Measurements from ENCODE around the gene FADS2.

Gene FADS2

DNA sequence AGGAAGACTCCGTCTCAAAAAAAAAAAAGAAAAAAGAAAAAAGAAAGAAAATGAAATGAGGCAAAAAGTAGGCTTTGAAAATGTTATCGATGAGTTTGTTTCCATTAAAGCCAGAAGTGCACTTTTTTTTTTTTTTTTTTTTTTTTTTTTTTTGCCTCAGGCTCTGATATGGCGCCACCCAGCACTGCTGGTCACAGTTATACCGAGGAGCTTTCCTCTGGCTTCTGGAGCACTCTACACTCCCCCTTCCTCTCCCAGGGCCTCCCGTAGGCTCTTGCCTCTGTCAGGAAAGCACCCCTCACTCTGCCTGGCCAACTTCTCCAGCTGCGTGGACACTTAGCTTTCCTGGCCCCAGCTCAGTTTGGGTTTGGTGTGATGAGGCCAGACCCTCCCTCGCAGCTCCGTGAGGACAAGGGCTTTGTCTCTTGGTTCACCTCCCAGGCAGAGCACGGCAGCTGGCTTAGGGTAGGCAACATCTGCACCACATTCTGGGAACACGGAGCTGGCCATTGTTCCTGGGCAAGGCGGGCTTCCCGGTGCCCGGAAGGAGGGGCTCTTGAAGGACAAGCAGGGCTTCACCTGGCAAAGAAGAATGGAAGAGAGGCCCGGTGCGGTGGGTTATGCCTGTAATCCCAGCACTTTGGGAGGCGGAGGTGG lies 16.9 kb downstream of the FADS2 start:
- no peak overlapping the region for H3K4me3 ChIP-seq (ENCODE audit: low read depth, low read length)

DNA sequence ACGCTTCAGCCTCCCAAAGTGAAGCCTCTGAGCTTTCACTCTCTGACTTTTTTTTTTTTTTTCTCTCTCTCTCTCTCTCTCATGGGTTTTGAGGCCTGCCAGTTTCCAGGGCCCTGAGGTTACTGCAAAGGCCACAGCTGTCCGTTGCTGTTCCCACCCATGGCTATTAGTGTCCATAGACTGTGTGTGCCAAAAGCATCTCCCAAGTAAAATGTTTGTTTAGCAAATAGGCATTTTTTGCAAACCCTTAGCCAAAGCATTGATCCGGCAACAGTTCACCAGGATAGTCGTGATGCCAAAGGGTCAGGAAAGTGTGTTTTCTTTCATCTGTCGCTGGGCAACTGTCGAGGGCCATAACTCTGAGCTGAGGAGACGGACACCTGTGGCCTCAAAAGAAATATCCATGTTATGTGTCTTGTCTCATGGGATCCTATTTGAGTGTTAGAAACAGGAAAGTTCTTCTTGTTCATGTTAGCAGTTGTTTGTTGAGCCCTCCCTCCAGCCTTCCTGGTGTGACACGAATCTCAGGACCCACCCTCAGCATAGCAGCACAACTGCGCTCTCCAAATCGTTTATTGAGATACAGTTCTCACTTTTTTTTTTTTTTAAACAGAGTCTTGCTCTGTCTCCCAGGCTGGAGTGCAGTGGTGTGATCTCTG lies 18.4 kb downstream of the FADS2 start:
- H3K4me3 ChIP-seq (ENCODE audit: low read depth, low read length) = no peak overlapping the region

DNA sequence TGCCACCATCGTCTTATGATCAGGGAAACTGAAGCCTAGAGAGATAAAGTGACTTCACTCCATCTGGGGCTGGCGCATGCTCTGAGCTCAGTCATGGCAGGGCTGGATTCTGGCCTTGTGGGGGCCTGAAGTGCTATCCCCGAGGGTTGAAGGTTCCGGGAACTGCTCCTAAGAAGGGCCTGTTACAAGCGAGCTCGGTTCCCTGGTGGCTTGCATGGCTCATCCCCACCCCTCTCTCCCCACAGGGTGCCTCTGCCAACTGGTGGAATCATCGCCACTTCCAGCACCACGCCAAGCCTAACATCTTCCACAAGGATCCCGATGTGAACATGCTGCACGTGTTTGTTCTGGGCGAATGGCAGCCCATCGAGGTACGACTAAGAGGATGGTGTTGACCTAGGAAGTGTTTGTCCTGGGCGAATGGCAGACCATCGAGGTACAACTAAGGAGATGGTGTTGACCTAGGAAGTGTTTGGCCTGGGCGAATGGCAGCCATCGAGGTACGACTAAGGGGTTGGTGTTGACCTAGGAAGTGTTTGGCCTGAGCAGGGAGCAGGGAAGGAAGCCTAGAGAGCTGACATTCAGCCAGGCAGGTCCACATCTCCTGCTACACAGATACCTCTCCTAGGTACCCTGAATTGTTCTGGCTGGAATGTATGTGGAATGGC lies 19.9 kb downstream of the FADS2 start:
- H3K4me3 ChIP-seq (ENCODE audit: low read depth, low read length) = no peak overlapping the region

DNA sequence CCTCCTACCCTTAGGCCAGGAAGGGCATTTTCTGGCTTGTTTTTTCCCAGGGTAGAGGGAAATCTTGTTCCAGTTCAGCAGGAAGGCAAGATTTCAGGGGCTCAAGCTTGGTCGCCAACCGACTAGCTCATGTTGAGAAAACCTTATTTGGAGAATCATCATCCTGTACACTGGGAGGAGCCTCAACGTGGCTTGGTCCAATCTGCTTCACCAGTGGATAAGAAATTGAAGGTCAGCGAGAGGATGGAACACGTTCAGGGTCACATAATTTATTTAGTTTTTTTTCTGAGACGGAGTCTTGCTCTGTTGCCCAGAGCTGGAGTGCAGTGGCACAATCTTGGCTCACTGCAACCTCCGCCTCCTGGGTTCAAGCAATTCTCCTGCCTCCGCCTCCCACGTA lies 20.5 kb downstream of the FADS2 start:
- no peak overlapping the region for H3K4me3 ChIP-seq (ENCODE audit: low read depth, low read length)

DNA sequence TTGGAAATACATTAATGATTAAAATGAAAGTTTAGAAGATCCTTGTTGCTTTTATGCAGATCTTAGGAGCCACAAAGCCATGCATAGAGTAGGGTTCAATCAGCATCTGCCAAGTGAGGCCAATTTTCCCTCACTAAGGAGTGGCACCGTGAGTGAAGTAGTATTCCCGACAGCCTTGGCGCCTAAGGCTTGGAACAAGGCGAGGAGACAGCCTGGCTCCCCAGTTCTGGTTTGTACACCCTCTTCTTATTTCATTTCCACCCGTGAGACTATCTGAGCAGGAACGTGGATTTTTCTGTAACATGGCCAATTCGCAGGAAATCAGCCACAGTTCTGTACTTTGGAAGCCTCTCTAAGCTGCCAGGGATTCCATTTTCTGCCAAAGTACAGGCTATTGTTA lies 22.6 kb downstream of the FADS2 start:
- H3K4me3 ChIP-seq (ENCODE audit: low read depth, low read length) = no peak overlapping the region

DNA sequence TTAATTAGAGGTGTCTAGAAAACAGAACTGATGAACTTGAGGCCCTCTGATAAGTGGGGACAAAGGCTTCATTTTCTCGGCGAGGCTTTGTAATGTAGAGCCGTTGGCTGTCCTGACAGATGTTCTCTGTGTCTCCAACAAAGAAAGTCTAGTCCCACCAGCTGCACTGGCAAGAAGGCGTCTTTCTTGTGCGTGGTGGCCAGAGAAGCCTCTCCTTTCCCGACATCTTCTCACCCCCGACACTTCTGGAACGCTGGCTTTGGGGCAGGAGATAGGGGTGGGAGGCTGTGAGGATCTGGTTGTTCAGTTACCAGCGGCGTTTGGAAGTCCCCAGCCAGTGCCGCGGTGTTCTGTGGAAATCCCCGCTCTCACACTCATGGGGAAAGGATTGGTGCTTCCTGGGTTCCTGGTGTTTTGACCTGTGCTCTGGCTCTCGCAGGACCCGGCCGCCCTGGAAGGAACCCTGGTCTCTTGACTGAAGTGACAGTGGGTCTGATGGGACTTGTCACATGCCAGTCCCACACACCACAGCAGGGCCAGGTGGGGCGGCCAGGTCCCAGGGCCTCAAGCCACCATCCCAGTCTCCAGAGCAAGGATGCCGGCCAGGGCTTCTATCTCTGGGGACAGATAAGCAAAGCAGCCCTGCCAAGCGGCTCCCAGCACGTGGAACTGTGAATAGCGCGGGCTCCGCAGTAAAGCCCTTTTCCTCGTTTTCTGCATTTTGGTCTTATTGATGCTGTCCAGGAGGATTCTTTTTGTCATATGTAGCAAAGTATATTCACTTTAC lies 23.2 kb downstream of the FADS2 start:
- no peak overlapping the region for H3K4me3 ChIP-seq (ENCODE audit: low read depth, low read length)

DNA sequence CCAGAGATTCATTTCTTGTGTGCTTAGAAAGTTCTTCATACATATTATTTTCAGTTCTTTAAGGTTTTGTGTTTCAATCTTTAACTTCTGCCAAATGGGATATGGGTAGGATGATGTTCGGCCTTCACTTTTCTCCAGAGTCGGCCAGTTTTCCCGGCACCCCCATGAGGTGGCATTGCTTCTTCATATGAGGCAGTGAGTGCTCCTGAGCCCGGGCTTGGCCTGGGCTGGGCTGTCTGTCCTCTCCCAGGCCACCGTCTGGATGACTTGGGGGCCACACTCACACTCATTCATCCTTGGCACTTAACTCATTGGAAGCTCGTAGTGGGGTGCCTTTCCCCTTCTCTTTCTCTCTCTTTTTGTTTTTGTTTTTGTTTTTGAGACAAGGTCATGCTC lies 23.8 kb downstream of the FADS2 start:
- H3K4me3 ChIP-seq (ENCODE audit: low read depth, low read length) = no peak overlapping the region

DNA sequence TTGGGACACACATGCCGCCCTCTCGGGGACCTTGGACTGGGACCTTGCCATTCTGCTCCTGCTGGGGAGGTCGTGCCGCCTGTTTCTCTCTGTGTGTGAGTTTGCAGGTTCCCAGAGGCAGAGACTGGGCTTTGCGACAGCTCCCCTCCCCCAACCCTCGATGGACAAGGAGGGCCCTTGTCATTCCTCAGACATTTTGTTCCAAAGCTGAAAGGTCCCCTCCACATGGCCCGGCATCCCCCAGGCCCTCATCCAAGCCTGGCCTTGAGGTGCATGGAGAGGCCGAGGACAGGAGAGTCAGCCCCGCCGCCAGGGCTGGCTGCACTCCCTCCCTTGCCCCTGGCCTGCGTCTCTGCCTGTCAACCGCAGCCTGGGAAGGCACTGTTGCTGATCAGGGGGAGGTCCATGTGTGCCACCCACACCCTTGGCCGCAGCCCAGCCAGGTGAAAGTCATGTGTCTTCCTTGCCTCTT lies 25.6 kb downstream of the FADS2 start:
- H3K4me3 ChIP-seq (ENCODE audit: low read depth, low read length) = no peak overlapping the region

DNA sequence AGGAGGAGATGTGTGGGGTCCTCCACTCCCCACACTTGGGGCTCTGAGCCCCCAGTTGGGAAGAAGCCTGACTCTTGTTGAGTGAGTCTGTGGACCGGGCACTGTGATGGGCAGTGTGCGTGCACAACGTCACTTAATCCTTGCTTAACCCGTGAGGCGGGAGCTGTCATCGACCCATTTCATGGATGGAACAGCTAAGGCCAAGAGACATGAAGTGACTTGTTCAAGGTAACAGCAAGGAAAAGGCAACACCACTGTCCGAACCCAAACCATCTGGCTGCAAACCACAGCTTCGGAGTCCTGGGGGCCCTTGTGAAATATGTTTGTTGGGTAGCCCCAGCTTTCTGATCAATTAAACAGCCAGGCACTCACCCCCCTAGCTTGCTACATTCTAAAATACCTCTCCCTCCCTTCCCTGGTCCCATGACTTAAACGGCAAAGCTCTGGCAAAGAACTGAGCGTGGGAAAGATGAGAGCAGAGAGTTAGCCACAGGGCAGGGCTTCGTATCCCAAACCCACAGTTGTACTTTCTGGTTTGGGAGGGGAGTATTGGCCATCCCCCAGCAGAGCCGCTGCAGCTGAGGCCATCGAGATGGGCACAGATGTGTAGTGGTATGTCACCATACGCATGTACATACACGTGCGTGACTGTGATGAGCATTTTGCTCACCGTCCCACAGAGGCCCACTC lies 26.3 kb downstream of the FADS2 start:
- no peak overlapping the region for H3K4me3 ChIP-seq (ENCODE audit: low read depth, low read length)

DNA sequence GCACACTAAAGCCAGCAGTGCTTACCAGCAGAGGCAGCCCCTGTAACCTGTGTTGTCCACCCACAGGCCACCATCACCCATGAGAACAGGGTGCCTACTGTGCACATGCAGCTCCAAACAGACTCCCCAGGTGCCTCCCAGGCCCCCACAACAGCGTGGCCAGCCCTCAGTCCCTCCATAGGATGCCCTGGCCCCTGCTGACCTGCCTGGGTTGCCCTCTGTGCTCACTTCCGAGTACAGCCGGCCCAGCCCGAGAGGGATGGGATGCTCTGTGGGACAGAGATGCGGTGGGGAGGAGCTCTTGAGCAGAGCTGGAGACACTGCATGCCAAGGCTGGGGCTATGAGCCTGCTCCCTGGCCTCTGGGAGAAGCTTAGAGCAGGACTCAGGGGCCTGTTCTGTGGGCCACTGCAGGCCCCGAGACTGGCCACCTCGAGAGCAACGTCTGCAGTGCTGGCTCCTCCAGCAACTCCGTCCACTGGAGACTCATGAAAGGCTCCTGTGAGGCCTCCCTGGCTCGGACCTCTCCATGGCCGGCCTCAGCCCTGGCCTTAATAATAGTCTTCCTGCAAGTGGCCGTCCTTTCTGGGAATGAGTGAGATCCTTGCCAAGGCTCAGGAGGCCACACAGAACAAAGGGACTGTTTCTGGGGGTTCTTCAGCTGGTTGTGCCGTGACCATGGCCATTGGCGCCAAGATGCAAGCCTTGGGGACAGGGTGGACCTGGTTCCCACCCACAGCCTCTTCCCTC lies 27.0 kb downstream of the FADS2 start:
- no peak overlapping the region for H3K4me3 ChIP-seq (ENCODE audit: low read depth, low read length)

DNA sequence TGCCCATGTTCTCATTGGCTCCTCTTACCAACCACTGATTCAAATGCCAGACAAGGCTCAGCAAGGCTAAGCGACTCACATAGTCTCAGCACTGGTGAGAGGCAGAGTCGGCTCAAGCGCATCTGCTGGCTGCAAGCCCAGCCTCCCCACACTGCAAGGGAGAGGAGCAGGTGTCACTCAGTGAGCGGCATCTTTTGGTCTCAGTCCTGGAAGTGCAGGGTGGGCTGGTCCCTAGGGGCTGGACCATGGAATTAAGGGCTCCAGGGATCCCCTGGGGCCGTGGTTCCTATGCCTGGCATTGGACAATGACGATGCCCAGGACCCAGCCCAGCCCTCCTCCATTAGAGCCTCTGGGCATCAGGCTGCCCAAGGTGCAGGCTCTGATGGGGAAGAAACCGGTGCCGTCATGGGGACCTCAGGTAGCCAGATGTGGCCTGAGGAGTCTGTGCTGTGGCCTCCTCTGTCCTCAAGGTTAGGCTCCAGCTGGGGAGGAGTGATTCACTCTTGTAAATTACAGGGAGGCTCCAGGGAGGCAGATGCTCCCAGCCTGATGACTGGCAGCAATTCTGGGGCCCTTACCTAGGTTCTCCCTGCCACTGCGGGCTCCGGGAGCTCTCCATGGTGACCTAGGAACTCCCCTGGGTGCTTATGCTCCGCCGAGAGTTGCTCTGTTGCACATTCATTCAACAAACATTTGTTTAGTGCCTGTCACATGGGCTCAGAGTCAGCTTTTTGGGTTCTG lies 28.0 kb downstream of the FADS2 start:
- H3K4me3 ChIP-seq (ENCODE audit: low read depth, low read length) = no peak overlapping the region

DNA sequence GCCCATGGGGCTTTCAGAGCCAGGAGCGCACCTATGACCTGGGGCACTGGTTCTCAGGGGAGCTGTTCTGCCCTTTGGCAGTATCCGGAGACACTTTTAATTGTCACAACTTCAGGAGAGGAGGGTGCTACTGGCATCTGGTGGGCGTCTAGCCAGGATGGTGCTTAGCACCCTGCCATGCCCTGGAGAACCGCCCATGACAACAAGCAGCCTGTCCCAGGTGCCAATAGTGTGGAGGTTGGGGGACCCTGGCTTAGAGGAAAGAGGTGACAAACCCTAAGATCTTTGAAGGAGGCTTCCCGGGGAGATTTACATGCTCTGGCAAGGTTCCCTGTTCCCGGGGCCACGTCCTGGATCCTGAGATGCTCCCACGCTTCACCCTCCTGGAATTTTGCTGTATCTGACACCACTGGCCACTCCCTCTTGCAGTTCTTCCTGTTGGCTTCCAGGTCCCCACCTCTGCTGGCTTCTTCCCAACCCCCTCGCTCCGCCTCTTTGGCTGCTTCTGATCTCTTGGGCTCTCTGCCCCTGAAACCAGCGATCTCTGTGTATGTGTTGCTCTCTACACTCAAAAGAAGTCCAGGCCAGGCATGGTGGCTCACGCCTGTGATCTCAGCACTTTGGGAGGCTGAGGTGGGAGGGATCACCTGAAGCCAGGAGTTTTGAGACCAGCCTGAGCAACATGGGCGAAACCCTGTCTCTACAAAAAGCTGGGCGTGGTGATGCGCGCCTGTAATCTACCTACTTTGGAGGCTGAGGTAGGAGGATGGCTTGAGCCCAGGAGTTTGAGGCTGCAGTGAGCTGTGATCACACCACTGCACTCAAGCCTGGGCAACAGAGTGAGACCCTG lies 32.2 kb downstream of the FADS2 start:
- no peak overlapping the region for H3K4me3 ChIP-seq (ENCODE audit: low read depth, low read length)

DNA sequence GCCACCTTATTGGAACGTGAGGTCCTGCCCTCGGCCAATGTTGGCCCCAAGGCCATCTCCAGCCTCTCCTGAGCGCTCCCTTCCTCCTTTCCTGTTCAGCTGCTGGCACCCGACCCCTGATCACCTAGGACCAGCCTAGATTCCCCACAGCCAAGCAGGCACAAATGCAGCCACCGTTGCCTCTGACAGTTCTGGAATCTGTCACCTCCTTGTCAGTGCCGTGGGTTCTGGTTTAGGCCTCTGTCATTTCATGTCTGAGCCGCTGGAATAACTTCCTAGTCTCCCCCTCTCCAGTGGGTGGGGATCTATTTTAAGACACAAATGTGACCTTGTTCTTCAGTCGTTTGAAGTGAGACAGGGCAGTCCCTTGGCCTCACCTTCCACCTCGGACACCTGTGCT lies 33.5 kb downstream of the FADS2 start:
- H3K4me3 ChIP-seq (ENCODE audit: low read depth, low read length) = no peak overlapping the region

DNA sequence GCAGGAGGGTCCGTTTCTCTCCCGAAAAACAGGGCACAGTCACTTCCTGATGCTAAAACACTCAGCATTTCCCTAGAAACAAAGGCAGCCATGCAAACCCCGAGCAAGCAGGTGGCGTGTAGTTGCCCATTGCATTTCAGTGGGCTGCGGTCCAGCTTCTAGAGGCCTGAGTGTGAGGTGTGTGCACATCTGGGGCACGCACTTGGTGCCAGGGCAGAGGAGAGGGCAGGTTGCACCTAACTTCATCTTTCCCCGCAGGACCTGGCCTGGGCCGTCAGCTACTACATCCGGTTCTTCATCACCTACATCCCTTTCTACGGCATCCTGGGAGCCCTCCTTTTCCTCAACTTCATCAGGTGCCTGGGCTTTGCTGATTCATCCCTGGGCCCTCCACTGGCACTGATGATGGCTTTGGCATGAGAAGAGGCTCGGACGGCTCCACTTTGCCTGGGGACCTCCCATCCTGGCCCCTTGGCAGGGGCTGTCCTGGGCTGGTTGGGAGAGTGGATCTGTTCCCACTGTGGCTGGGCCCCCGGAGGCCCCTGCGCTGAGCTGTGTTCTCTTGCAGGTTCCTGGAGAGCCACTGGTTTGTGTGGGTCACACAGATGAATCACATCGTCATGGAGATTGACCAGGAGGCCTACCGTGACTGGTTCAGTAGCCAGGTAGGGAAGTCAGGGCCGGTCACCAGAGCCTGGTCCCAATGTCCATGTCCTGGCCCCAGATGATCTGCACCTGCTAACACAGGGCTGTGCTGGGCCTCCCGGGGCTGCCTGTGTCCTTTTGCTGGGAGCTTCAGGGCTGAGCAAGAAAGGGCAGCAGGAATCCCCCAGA lies 34.8 kb downstream of the FADS2 start:
- no peak overlapping the region for H3K4me3 ChIP-seq (ENCODE audit: low read depth, low read length)

DNA sequence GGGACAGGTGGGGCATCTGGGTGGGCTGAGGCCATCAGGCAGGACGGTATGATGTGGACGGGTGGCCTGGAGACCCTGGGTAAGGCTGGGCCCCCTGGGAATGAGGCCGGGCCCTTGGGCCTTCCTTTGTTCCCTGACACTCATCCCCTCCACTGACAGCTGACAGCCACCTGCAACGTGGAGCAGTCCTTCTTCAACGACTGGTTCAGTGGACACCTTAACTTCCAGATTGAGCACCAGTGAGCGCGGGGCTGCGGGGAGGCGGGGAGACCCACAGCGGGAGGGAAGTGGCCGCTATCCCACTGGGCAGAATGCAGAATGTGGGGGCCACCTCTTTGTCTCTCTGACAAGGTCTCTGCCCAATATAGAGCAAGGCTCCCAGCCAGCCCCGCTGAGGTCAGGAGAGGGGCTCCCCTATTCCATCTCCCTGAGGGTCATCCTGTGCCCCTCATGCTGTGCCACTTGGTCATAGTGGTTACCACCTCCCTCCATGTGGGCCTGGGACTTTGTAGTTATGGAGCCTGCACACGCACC lies 35.5 kb downstream of the FADS2 start:
- H3K4me3 ChIP-seq (ENCODE audit: low read depth, low read length) = no peak overlapping the region

DNA sequence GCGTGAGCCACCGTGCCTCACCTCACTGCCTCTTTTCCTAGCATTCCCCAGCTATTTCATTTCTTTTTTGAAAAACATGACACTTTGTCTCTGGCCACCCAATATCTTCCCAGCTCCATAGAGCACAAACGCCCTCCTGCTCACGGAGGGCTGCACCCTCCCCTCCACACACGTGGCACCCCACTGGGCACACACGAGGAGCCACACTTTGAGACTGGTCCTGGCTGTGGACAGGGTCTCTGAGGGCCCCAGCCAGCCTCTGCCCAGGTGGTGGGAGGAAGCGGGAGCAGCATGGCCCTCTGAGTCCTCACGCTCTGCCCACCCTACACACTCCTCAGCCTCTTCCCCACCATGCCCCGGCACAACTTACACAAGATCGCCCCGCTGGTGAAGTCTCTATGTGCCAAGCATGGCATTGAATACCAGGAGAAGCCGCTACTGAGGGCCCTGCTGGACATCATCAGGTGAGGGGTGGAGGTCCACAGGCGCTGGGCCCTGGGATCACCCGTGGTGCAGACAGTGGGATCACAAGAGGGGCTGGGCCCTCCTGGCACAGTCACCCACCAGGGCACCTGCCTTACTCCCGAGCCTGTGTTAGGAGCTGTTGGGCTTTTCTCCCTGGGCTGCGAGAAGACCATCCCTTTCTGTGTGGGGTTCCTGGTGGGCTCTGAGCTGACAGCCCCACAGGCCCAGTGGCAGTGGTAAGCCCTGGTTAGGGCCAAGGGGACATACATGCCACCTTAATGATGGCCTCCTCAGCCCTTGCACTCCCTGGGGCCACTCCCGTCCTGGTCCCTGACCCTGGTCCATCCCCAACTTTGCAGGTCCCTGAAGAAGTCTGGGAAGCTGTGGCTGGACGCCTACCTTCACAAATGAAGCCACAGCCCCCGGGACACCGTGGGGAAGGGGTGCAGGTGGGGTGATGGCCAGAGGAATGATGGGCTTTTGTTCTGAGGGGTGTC lies 37.0 kb downstream of the FADS2 start:
- H3K4me3 ChIP-seq (ENCODE audit: low read depth, low read length) = no peak overlapping the region

Data from iPS-11a (cell line).